ENCODE results near the gene RASSF4. TPM values are rescaled to one million over a fixed set of nuclear protein-coding genes. Genes with fewer than 3 reads are reported as not detected.

The RASSF4 gene
- total and polyA plus RNA-seq, 4 experiments from 2014 or later, result 0.08 to 1.8 (median 0.92) TPM

GRCh38 chr10:44938956-44939355, 20.6 kb upstream of the RASSF4 start:
- no peaks in the 10 kb centered on the region for H3K27me3 ChIP-seq (ENCODE audit: insufficient read depth, low read length)
- peaks cover 6 to 8% of the 10 kb centered on the region in 2 donors for H3K27me3 Mint-ChIP-seq
- no peaks in the 10 kb centered on the region for H3K36me3 Mint-ChIP-seq
- H3K9me3 ChIP-seq (ENCODE audit: control insufficient read depth in 1 of 2, low read length in 2 of 2), result no peaks in the 10 kb centered on the region
- H3K27ac ChIP-seq (ENCODE audit: low read depth, low read length), result no peak overlapping the region
- H3K4me1 Mint-ChIP-seq, result peaks cover 0 to 3% (median 1%) of the 10 kb centered on the region in 4 donors
- no peaks in the 10 kb centered on the region for H3K4me1 ChIP-seq (ENCODE audit: insufficient read depth, low read length)
- CTCF ChIA-PET (ENCODE audit: partially characterized antibody), result no interaction called here
- H3K4me3 Mint-ChIP-seq, result no peak overlapping the region
- intact Hi-C loops (cut with micrococcal nuclease), result no loop called here
- no peak overlapping the region for H3K4me3 ChIP-seq (ENCODE audit: low read length in 2 of 2)
- no peak overlapping the region for H3K27ac Mint-ChIP-seq
- peaks cover 3 to 24% (median 18%) of the 10 kb centered on the region in 8 donors for H3K9me3 Mint-ChIP-seq
- POLR2A ChIA-PET (ENCODE audit: partially characterized antibody), result no interaction called here
- H3K36me3 ChIP-seq (ENCODE audit: insufficient read depth, low read length), result no peaks in the 10 kb centered on the region
- no peak for DNase-seq

GRCh38 chr10:44939691-44940401, 19.8 kb upstream of the RASSF4 start:
- no peaks in the 10 kb centered on the region for H3K36me3 ChIP-seq (ENCODE audit: insufficient read depth, low read length)
- peaks cover 0 to 3% (median 1%) of the 10 kb centered on the region in 4 donors for H3K4me1 Mint-ChIP-seq
- no peak overlapping the region for H3K27ac ChIP-seq (ENCODE audit: low read depth, low read length)
- intact Hi-C loops (cut with micrococcal nuclease), result no loop called here
- POLR2A ChIA-PET (ENCODE audit: partially characterized antibody), result no interaction called here
- H3K4me1 ChIP-seq (ENCODE audit: insufficient read depth, low read length), result no peaks in the 10 kb centered on the region
- CTCF ChIA-PET (ENCODE audit: partially characterized antibody), result no interaction called here
- DNase-seq, result no peak
- H3K4me3 Mint-ChIP-seq, result no peak overlapping the region
- peaks cover 6 to 8% of the 10 kb centered on the region in 2 donors for H3K27me3 Mint-ChIP-seq
- peaks cover 7 to 33% (median 27%) of the 10 kb centered on the region in 8 donors for H3K9me3 Mint-ChIP-seq
- H3K36me3 Mint-ChIP-seq, result peaks cover 0 to 2% of the 10 kb centered on the region in 2 donors
- H3K27me3 ChIP-seq (ENCODE audit: insufficient read depth, low read length), result no peaks in the 10 kb centered on the region
- no peak overlapping the region for H3K4me3 ChIP-seq (ENCODE audit: low read length in 2 of 2)
- no peaks in the 10 kb centered on the region for H3K9me3 ChIP-seq (ENCODE audit: control insufficient read depth in 1 of 2, low read length in 2 of 2)
- no peak overlapping the region for H3K27ac Mint-ChIP-seq

- no peak overlapping the region for H3K27ac ChIP-seq (ENCODE audit: low read depth, low read length)
- peaks cover 8 to 9% of the 10 kb centered on the region in 2 donors for H3K27me3 Mint-ChIP-seq
- POLR2A ChIA-PET (ENCODE audit: partially characterized antibody), result interaction anchor here (0.5 kb wide), 1 partner anchor 867 kb away, joined by 3 read pairs; no protein-coding TSS in a partner anchor
- H3K36me3 ChIP-seq (ENCODE audit: insufficient read depth, low read length), result no peaks in the 10 kb centered on the region
- H3K36me3 Mint-ChIP-seq, result peaks cover 0 to 2% of the 10 kb centered on the region in 2 donors
- H3K9me3 Mint-ChIP-seq, result peaks cover 7 to 44% (median 35%) of the 10 kb centered on the region in 8 donors
- no peaks in the 10 kb centered on the region for H3K4me1 ChIP-seq (ENCODE audit: insufficient read depth, low read length)
- no peaks in the 10 kb centered on the region for H3K9me3 ChIP-seq (ENCODE audit: control insufficient read depth in 1 of 2, low read length in 2 of 2)
- no peak for DNase-seq
- H3K4me1 Mint-ChIP-seq, result no peaks in the 10 kb centered on the region
- CTCF ChIA-PET (ENCODE audit: partially characterized antibody), result interaction anchor here (1.3 to 1.5 kb wide), 2 partner anchors 11 to 30 kb away, joined by 5 read pairs; no protein-coding TSS in a partner anchor
- H3K4me3 Mint-ChIP-seq, result peak overlapping the region in 1 of 8 donors; percentile 3
- peak overlapping the region in 1 of 7 donors; percentile 16 for H3K27ac Mint-ChIP-seq
- no peak overlapping the region for H3K4me3 ChIP-seq (ENCODE audit: low read length in 2 of 2)
- intact Hi-C loops (cut with micrococcal nuclease), result no loop called here
- H3K27me3 ChIP-seq (ENCODE audit: insufficient read depth, low read length), result no peaks in the 10 kb centered on the region
These were observed 15.2 kb upstream of the RASSF4 start for GRCh38 chr10:44944354-44944753.

- H3K4me3 Mint-ChIP-seq, result no peak overlapping the region
- H3K36me3 Mint-ChIP-seq, result peaks cover 2% of the 10 kb centered on the region in 2 donors
- Histone ChIP-seq H3K4me1 (ENCODE audit: insufficient read depth, low read length) (no peaks in the 10 kb centered on the region), H3K4me3 (ENCODE audit: low read length in 2 of 2) (no peak overlapping the region), H3K9me3 (ENCODE audit: control insufficient read depth in 1 of 2, low read length in 2 of 2) (no peaks in the 10 kb centered on the region), H3K27me3 (ENCODE audit: insufficient read depth, low read length) (no peaks in the 10 kb centered on the region), H3K36me3 (ENCODE audit: insufficient read depth, low read length) (no peaks in the 10 kb centered on the region), H3K27ac (ENCODE audit: low read depth, low read length) (no peak overlapping the region)
- ChIA-PET POLR2A (ENCODE audit: partially characterized antibody) (no interaction called here), CTCF (ENCODE audit: partially characterized antibody) (interaction anchor here (2.0 kb wide), 1 partner anchor 14 kb away, joined by 9 read pairs; no protein-coding TSS in a partner anchor)
- DNase-seq, result no peak
- H3K9me3 Mint-ChIP-seq, result peaks cover 5 to 36% (median 30%) of the 10 kb centered on the region in 8 donors
- intact Hi-C loops (cut with micrococcal nuclease), result no loop called here
- peaks cover 6 to 8% of the 10 kb centered on the region in 2 donors for H3K27me3 Mint-ChIP-seq
- H3K27ac Mint-ChIP-seq, result peak overlapping the region in 1 of 7 donors; percentile 31
- peaks cover 0 to 3% (median 0%) of the 10 kb centered on the region in 4 donors for H3K4me1 Mint-ChIP-seq
These were observed 13.4 kb upstream of the RASSF4 start for GRCh38 chr10:44946205-44946604.

GRCh38 chr10:44947371-44948152, 12.0 kb upstream of the RASSF4 start:
- H3K27ac Mint-ChIP-seq, result peak overlapping the region in 1 of 7 donors; percentile 10
- no peak overlapping the region for H3K4me3 Mint-ChIP-seq
- Histone ChIP-seq H3K27me3 (ENCODE audit: insufficient read depth, low read length) (no peaks in the 10 kb centered on the region), H3K4me1 (ENCODE audit: insufficient read depth, low read length) (no peaks in the 10 kb centered on the region), H3K4me3 (ENCODE audit: low read length in 2 of 2) (no peak overlapping the region), H3K27ac (ENCODE audit: low read depth, low read length) (no peak overlapping the region), H3K9me3 (ENCODE audit: control insufficient read depth in 1 of 2, low read length in 2 of 2) (no peaks in the 10 kb centered on the region), H3K36me3 (ENCODE audit: insufficient read depth, low read length) (no peaks in the 10 kb centered on the region)
- CTCF ChIA-PET (ENCODE audit: partially characterized antibody), result interaction anchor here (1.7 to 2.0 kb wide), 2 partner anchors 15 kb away, joined by 4 to 9 read pairs; no protein-coding TSS in a partner anchor
- no peak for DNase-seq
- peaks cover 4 to 27% (median 22%) of the 10 kb centered on the region in 8 donors for H3K9me3 Mint-ChIP-seq
- H3K4me1 Mint-ChIP-seq, result peaks cover 0 to 3% (median 0%) of the 10 kb centered on the region in 4 donors
- H3K27me3 Mint-ChIP-seq, result peaks cover 5 to 7% of the 10 kb centered on the region in 2 donors
- intact Hi-C loops (cut with micrococcal nuclease), result no loop called here
- peaks cover 2 to 7% of the 10 kb centered on the region in 2 donors for H3K36me3 Mint-ChIP-seq
- POLR2A ChIA-PET (ENCODE audit: partially characterized antibody), result interaction anchor here (0.7 kb wide), 1 partner anchor 14 kb away, joined by 3 read pairs; no protein-coding TSS in a partner anchor

- H3K27ac ChIP-seq (ENCODE audit: low read depth, low read length), result no peak overlapping the region
- H3K27me3 Mint-ChIP-seq, result peaks cover 1 to 2% of the 10 kb centered on the region in 2 donors
These were observed 11.0 kb upstream of the RASSF4 start for GRCh38 chr10:44948642-44949041.

More at GRCh38 chr10:44948642-44949041, 11.0 kb upstream of the RASSF4 start:
- Mint-ChIP-seq H3K36me3 (peaks cover 2 to 11% of the 10 kb centered on the region in 2 donors), H3K27ac (no peak overlapping the region), H3K4me1 (peaks cover 0 to 3% (median 0%) of the 10 kb centered on the region in 4 donors), H3K4me3 (no peak overlapping the region), H3K9me3 (peaks cover 2 to 22% (median 17%) of the 10 kb centered on the region in 8 donors)
- intact Hi-C loops (cut with micrococcal nuclease), result no loop called here
- no peak for DNase-seq
- H3K36me3 ChIP-seq (ENCODE audit: insufficient read depth, low read length), result no peaks in the 10 kb centered on the region
- H3K27me3 ChIP-seq (ENCODE audit: insufficient read depth, low read length), result no peaks in the 10 kb centered on the region
- ChIA-PET POLR2A (ENCODE audit: partially characterized antibody) (no interaction called here), CTCF (ENCODE audit: partially characterized antibody) (interaction anchor here (1.7 kb wide), 1 partner anchor 16 kb away, joined by 4 read pairs; no protein-coding TSS in a partner anchor)
- H3K9me3 ChIP-seq (ENCODE audit: control insufficient read depth in 1 of 2, low read length in 2 of 2), result no peaks in the 10 kb centered on the region
- H3K4me1 ChIP-seq (ENCODE audit: insufficient read depth, low read length), result no peaks in the 10 kb centered on the region
- H3K4me3 ChIP-seq (ENCODE audit: low read length in 2 of 2), result no peak overlapping the region

Data from CD4-positive, alpha-beta memory T cell (primary cell).